Endometrial microvascular endothelial cells (primary cell): Measurements from ENCODE around the gene GNAO1. TPM values are rescaled to one million over a fixed set of nuclear protein-coding genes. Genes with fewer than 3 reads are reported as not detected.

Experiments
- in situ Hi-C: cut with HindIII; loops from 2 replicates; pipeline ENCODE4 v1.10.0; 2017; ENCODE audit warnings: low sequenced_read_pairs, low pct_unique_long_range_greater_than_20kb; ENCODE audit errors: inconsistent ontology term
- total RNA-seq: library from RNA; depleted of rRNA; stranded (reverse); fragments of >200 nt; gene quantifications from one replicate; pipeline ENCODE4 v1.2.3, GENCODE V29; 2015; ENCODE audit errors: inconsistent ontology term

Gene GNAO1
- total RNA-seq, 1 donor from 2014 or later, result not detected

DNA sequence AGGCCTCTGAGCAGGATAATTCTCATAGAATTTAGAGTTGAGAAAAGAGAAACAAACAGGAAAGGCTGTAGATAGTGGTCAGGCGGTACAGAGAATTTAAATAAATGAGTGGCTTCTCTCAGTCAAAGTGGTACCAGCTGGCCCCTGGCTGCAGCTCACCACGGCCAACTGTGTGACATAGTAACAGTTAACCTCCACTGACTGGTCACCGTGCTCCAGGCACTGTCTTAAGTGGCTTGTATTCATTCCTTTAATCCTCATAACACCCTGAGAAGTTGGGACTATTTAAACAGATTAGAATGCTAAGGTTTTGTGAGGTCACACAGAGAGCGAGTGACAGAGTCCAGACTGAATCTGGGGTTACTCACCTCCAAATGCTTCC lies 108.9 kb downstream of the GNAO1 start:
- in situ Hi-C loops, result no loop called here

DNA sequence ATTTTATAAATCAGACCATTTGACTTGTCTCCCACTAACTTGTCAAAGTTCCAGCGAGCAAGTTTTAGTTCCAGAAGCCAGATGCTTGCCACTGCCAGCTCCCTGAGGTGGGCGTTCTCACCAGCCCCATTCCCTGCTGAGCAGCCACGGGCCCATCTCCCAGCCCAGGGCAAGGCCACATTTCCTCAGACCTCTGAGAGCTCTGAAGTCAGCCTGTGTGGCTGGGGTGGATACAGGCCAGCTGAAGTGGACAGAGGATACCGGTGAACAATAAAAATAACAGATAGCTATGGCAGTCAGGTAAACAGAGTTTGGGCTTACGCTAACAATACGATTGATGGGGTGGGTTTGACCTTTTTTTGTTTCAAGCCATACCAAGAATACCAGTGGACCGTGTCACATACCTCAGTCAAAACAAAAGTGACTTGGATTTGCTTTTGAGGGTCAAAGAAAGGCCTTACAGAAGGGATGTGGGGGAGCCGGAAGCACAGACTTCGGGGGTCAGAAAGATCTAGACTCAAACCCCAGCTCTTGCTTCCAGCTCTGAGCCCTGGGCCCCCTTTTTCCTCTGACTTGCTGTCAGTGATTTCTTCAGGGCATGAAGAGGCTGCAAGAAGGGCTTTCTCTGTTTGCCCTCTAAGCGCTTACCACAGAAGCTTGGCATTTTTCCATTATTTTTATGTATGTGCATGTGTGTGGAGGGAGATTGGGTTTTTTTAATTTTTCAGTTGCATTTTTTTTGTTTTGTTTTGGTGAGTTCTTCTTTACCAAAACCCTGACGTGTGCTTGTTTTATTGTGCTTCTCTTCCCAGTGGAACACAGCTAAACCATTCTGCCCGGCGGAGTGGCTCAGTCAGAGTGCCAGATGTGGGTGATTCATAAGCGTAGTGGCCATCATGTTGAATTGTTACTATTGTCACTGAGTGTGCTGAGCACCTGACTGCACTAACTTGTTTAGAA lies 109.9 kb downstream of the GNAO1 start:
- in situ Hi-C loops, result no loop called here

DNA sequence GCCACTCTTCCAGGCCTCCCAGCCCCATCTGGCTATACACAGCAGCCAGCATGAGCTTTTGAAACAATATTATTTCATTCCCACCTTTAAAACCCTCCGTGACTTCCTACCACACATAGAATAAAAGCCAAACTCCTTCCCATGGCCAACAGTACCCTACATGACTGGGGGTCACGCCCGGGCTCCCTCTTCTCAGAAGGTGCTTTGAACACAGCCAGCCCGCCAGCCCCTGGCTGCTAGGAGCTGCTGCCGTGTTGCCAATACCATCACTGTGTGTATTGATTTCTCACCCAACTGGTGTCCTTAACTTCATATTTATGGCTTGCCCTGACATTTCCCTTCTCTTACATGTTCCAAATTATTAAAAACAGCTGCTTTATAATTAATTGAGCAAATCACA lies 111.2 kb downstream of the GNAO1 start:
- in situ Hi-C loops, result no loop called here

DNA sequence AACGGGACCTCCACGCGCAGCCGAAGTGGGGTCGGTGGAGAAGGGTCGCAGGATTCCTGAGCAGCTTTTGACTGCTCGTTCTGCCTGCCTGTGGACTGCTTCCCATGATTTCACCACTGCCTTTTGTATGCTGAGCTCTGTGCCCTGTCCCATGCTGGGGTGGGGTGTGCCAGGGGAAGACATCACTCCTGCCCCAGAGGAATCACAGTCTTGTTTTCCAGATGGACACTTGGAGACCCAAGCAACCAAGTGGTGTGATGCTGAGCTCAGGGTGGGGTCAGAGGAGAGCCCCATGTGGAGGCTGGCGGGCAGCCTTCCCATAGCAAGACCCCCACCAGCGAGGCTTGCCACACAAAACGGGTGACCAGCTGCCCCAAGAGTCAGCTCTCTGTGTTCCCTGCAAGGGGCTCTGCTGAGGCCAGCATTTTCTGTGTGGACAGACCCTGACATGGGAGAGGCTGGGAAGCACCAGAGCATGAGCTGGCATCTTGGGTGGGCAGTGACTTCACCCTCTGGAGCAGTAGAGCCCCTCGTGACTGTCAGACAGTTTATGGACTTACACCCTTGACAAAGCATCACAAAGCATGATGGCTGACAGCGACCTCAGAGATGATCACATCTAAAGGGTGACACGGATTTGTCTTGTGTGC lies 111.9 kb downstream of the GNAO1 start:
- in situ Hi-C loops, result no loop called here

DNA sequence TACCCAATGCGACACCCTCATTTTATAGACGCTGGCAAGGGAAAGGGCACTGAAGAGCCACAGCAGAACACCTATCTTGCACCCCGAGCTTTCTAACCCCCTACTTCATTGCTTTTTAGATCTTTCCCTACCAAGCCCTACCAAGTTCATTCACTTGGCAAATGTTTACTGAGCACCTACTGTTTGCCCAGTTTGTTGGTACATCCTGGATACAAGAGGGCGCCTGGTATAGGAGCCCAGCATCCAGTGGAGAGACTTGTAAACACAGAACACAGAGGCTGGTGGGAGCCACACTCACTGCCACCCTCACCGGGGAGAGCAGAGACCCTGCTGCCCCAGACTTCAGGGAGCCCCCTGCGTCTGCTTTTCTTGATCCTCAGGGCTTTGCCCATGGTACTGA lies 112.6 kb downstream of the GNAO1 start:
- in situ Hi-C loops, result no loop called here

GRCh38 chr16:56305956-56306565 lies 114.8 kb downstream of the GNAO1 start:
- in situ Hi-C loops, result no loop called here

GRCh38 chr16:56306690-56307533 lies 115.6 kb downstream of the GNAO1 start:
- in situ Hi-C loops, result no loop called here

- in situ Hi-C loops, result no loop called here
Observed at GRCh38 chr16:56307534-56307873, 116.2 kb downstream of the GNAO1 start.

- in situ Hi-C loops, result no loop called here
Observed at GRCh38 chr16:56309008-56309407, 117.7 kb downstream of the GNAO1 start.

- in situ Hi-C loops, result no loop called here
Observed at GRCh38 chr16:56310690-56311089, 119.4 kb downstream of the GNAO1 start.

GRCh38 chr16:56311208-56312027 lies 120.1 kb downstream of the GNAO1 start:
- in situ Hi-C loops, result no loop called here

DNA sequence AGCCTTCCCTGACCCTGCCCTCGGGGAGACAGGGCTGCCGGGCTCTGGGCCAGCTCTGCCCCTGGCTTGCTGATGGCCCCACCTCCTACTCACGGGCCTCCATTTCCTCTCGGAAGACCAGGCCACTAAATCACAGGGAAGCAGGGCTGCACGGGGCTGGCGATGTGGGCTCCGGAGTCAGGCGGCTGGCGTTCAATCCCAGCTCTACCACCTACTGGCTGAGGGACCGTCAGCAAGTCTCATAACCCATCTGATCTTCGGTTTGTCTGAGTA lies 120.7 kb downstream of the GNAO1 start:
- in situ Hi-C loops, result no loop called here

DNA sequence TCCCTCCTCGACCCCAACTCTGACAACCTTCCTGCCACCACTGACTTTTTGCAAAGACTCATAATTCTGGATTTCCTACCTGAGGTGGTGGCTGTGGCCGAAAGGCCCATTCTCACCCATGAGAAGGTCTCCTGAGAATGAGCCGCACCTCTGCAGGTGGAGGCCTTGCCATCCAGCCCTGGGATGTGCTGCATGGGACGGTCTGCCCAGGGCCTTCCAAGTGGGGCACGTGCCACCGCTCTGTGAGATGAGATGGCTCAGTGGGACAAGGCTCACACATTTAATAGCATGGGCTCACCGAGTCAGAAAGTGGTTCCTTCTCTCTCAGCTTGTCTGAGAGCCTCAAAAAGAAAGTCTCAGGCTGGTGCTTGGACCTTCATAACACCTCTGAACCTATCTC lies 121.3 kb downstream of the GNAO1 start:
- in situ Hi-C loops, result no loop called here

GRCh38 chr16:56314244-56314850 lies 123.1 kb downstream of the GNAO1 start:
- in situ Hi-C loops, result no loop called here

DNA sequence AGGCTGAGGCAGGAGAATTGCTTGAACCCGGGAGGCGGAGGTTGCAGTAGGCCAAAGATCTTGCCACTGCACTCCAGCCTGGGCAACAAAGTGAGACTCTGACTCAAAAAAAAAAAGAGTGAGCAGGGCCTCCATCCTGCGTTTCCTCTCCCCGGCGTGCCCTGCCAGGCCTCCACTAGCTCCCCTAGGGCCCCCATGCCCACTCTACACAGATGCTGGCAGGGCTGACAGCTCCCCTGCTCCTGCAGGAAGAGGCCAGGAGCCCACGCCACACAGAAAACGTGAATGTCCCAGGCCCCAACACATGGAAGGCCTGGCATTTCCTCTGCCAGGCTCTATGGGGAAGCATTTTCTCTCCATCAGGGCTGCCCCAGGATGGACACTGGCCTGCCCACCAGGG lies 124.7 kb downstream of the GNAO1 start:
- in situ Hi-C loops, result no loop called here

DNA sequence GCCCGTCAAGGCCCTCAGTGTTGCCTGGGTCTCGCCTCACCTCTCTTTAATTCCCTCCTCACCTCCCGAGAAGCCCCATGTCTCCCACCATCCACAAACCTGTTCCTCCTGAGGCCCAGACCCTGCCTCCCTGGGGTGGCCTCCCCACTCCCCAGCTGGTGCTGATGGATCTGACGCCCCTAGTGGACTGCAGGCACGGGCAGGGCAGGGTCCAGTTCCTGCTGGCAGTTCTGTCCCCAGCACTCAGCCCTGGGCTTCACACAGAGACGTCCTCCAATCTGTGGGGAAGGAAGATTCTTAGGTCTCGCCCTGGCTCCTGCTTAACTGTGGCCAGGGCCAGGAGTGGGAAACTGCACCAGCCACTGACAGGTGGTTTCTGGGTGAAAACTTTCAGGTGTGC lies 125.3 kb downstream of the GNAO1 start:
- in situ Hi-C loops, result no loop called here

DNA sequence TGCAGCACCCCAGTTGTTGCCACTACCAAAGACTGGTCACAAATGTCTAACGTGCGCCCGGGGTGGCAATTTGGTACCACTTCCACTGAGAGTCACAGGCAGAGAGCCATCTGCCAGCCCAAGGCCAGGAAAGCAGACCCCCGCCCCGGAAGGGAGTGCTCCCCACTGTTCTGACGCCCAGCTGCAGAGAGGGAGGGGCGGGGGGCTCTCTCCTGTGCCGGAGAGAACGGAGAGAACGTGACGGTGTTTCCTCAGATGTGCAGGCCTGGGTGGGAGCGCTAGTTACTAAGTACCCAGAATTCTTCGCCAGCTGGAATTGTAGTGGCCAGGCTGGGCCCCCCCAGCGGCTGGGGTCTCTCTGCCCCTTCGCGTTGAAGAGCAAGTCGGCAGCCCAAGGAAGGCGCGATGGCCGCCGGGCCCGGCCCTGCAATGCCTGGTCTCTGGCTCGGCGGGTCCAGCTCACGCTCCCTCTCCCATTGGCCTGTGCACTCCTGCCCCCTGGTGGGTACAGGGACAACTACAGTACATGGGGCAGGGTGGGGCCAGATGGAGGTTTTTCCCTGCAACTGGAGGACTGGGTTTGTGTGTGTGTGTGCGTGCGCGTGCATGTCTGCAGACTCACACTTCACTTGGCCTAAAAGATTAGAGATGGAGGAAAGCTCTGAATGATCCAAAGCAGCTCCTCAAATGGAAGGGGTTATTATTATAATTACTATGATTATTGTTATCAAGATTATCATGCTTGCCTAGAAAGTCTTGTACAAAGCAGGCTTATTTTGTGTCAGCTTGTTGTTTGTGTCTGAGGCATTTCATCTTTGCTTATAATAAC lies 126.9 kb downstream of the GNAO1 start:
- in situ Hi-C loops, result no loop called here

DNA sequence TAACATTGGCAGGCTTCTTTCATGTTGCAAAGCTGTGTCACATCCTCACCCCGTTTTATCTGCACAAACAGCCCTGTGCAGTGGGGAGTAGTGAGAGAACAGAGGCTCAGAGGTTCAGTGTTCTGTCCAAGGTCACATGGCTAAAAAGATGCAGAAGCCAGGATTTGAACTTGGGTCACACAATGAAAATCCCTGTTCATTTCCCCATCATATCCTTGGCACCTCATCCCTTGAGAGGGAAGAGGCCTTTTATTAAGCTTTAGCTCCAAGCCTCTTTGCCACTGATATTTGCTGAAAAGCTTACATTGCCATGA lies 127.5 kb downstream of the GNAO1 start:
- in situ Hi-C loops, result no loop called here
